Kidney epithelial cell (primary cell): ENCODE results near the gene CDYL. TPM values are rescaled to one million over a fixed set of nuclear protein-coding genes. Genes with fewer than 3 reads are reported as not detected.

ENCODE experiments used
- DNase-seq: peaks from one replicate; pipeline ENCODE4 v3.0.0-alpha.2; 2010; ENCODE audit warnings: low read depth
- H3K27me3 ChIP-seq: 2 replicates; pipeline ENCODE4 v1.6.0; 2011; ENCODE audit warnings: low read length; ENCODE audit not compliant: control insufficient read depth, insufficient read depth
- H3K36me3 ChIP-seq: 2 replicates; pipeline ENCODE4 v1.5.1; 2011; ENCODE audit warnings: low read length; ENCODE audit not compliant: control insufficient read depth, insufficient read depth
- H3K4me3 ChIP-seq: 2 replicates; pipeline ENCODE4 v1.5.1; 2011; ENCODE audit warnings: low read depth, mild to moderate bottlenecking, control low read depth, low read length
- total RNA-seq: library from RNA; depleted of rRNA; stranded (reverse); fragments of >200 nt; gene quantifications from 2 replicates; pipeline ENCODE4 v1.2.3, GENCODE V29; 2015
- TF ChIP-seq, protein P1 (sequence below): IDR thresholded peaks from 2 replicates; pipeline ENCODE4 v1.5.1; 2011; ENCODE audit warnings: mild to moderate bottlenecking, moderate library complexity, low read length, control low read depth, inconsistent platforms; ENCODE audit not compliant: insufficient read depth, poor library complexity, severe bottlenecking

The CDYL gene
- total RNA-seq, 1 donor from 2014 or later: 46.7 TPM

DNA sequence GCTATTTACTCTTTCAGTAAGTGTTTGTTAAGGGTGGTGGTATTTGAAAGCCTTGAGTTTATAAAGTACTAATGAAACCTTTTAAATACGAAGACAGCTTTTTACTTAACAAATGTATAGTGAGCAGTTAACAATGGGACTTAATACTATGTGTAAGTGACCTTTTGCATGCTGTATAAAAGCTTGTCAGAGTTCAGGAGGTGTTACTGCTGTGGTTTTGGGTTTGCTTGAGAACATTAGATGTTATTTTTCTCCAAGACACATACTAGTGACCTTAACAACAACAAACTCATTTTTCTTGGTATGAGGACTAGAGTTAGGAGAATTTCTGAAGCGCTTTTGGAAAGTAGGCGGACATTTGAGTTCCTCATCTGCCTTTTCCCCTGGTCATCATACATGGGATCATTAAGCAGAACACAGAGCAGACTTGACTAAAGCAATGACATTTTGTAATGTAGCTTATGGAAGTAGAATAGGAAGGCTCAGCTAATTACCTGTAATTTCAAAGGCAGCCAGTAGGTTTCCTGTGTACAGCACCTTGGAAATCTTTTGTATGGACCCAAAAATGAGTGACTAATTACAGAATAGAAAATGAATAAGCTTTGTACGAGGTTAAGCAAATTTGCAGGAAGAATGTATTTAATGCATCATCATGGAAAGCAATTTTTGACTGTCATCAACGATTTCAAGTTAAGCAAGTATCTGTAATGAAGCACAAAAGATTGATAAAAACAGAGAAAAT, 14.1 kb downstream of the CDYL start:
- DNase-seq: no peak
- Histone ChIP-seq H3K4me3 (no peak overlapping the region), H3K27me3 (no peaks in the 10 kb centered on the region), H3K36me3 (no peaks in the 10 kb centered on the region)
- TF ChIP-seq, protein P1, sequence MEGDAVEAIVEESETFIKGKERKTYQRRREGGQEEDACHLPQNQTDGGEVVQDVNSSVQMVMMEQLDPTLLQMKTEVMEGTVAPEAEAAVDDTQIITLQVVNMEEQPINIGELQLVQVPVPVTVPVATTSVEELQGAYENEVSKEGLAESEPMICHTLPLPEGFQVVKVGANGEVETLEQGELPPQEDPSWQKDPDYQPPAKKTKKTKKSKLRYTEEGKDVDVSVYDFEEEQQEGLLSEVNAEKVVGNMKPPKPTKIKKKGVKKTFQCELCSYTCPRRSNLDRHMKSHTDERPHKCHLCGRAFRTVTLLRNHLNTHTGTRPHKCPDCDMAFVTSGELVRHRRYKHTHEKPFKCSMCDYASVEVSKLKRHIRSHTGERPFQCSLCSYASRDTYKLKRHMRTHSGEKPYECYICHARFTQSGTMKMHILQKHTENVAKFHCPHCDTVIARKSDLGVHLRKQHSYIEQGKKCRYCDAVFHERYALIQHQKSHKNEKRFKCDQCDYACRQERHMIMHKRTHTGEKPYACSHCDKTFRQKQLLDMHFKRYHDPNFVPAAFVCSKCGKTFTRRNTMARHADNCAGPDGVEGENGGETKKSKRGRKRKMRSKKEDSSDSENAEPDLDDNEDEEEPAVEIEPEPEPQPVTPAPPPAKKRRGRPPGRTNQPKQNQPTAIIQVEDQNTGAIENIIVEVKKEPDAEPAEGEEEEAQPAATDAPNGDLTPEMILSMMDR: no peak

DNA sequence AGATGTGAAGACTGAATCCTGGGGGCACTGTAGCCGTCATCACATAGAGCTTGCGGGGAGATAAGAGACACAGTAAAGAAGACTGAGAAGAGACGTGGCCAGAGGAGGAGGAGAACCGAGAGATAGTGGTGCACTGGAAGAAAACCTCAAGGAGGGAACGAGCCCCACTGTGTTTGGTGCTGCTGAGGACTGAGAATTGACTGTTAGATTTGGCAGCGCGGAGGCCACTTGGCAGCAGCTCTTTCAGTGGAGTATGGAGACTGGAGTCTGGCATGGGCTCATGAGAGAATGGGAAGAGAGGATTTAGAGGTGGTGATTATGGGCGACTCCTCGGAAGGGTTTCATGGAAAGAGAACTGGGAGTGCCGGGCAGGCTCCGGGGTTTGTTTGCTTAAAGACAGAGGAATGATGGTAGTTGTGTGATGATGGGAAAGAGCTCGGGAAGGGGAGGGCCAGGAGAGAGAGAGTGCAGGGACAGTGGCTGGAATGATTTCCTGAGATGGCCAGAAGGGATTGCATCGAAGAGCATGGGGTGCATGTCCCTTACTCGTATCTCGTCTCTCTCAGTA, 18.0 kb downstream of the CDYL start:
- Histone ChIP-seq H3K27me3 (no peaks in the 10 kb centered on the region), H3K4me3 (no peak overlapping the region), H3K36me3 (no peaks in the 10 kb centered on the region)
- TF ChIP-seq, protein P1: no peak
- DNase-seq: no peak

DNA sequence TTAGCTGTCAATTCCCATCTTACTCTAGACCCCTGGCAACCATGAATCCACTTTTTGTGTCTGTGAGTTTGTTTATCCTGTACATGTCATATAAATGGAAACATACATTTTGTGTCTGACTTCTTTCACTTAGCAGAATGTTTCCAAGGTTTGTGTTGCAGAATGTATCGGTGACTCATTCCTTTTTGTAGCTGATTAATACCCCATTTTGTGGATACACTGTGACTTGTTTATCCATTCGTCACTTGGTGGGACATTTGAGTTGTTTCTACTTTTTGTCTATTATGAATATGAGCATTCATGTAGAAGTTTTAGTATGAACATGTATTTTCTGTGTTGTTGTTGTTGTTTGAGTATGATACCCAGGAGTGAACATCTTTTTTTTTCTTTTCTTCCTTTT, 21.4 kb downstream of the CDYL start:
- Histone ChIP-seq H3K27me3 (no peaks in the 10 kb centered on the region), H3K36me3 (no peaks in the 10 kb centered on the region), H3K4me3 (no peak overlapping the region)
- no peak for DNase-seq
- TF ChIP-seq, protein P1: no peak

DNA sequence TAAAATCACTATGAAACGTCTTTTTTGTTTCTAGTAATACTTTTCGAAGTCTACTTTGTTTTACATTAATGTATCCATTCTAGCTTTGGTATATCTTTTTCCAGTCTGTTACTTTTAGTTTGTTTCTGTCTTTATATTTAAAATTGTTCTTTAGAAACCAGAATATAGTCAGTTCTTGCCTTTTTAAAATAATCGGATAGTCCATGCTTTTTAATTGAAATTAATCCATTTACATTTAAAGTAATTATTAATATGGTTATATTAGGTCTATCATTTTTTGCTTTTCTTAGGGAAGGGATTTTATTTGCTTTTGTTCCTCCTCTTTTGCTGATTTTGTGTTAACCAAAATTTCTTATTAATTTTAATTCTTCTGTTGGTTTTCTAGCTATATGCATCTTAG, 23.7 kb downstream of the CDYL start:
- TF ChIP-seq, protein P1: no peak
- DNase-seq: no peak
- H3K36me3 ChIP-seq: no peaks in the 10 kb centered on the region

DNA sequence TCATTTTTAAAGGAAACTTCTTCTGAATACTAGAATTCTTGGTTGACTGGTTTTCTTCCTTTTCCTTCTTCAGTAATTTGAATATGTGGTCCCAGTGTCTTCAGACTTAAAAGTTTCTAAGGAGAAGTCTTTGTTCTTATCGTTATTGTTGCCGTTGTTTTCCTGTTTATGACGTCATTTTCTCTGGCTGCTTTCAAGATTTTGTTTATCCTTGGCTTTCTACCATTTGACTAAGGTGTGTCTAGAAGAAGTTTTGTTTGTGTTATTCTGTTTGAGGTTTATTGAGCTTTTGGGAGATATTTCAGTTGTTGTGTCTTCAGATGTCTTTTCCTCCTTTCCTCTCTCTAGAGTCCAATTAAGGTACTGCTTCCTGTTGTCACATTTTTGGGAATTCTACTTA, 24.5 kb downstream of the CDYL start:
- H3K27me3 ChIP-seq: no peaks in the 10 kb centered on the region
- TF ChIP-seq, protein P1: no peak
- H3K4me3 ChIP-seq: no peak overlapping the region
- H3K36me3 ChIP-seq: no peaks in the 10 kb centered on the region
- DNase-seq: no peak

More for the DNA sequence above, 23.7 kb downstream of the CDYL start:
- no peak overlapping the region for H3K4me3 ChIP-seq
- H3K27me3 ChIP-seq: no peaks in the 10 kb centered on the region
